GM21786 (cell line): ENCODE results near the gene MICAL2.

ENCODE experiments used
- ATAC-seq: cut with Tn5 transposase; IDR thresholded peaks from one replicate; pipeline ENCODE4 v1.9.1; 2021; ENCODE audit not compliant: unreplicated experiment

The MICAL2 gene, protein sequence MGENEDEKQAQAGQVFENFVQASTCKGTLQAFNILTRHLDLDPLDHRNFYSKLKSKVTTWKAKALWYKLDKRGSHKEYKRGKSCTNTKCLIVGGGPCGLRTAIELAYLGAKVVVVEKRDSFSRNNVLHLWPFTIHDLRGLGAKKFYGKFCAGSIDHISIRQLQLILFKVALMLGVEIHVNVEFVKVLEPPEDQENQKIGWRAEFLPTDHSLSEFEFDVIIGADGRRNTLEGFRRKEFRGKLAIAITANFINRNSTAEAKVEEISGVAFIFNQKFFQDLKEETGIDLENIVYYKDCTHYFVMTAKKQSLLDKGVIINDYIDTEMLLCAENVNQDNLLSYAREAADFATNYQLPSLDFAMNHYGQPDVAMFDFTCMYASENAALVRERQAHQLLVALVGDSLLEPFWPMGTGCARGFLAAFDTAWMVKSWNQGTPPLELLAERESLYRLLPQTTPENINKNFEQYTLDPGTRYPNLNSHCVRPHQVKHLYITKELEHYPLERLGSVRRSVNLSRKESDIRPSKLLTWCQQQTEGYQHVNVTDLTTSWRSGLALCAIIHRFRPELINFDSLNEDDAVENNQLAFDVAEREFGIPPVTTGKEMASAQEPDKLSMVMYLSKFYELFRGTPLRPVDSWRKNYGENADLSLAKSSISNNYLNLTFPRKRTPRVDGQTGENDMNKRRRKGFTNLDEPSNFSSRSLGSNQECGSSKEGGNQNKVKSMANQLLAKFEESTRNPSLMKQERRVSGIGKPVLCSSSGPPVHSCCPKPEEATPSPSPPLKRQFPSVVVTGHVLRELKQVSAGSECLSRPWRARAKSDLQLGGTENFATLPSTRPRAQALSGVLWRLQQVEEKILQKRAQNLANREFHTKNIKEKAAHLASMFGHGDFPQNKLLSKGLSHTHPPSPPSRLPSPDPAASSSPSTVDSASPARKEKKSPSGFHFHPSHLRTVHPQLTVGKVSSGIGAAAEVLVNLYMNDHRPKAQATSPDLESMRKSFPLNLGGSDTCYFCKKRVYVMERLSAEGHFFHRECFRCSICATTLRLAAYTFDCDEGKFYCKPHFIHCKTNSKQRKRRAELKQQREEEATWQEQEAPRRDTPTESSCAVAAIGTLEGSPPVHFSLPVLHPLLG

GRCh38 chr11:12110201-12110713 is at the start of gene MICAL2:
Gene MICAL2, plus strand, starts transcription at chr11:12110590. Its CDS starts 51,566 bp downstream, at chr11:12162156.
- peak; percentile 96 for ATAC-seq

DNA sequence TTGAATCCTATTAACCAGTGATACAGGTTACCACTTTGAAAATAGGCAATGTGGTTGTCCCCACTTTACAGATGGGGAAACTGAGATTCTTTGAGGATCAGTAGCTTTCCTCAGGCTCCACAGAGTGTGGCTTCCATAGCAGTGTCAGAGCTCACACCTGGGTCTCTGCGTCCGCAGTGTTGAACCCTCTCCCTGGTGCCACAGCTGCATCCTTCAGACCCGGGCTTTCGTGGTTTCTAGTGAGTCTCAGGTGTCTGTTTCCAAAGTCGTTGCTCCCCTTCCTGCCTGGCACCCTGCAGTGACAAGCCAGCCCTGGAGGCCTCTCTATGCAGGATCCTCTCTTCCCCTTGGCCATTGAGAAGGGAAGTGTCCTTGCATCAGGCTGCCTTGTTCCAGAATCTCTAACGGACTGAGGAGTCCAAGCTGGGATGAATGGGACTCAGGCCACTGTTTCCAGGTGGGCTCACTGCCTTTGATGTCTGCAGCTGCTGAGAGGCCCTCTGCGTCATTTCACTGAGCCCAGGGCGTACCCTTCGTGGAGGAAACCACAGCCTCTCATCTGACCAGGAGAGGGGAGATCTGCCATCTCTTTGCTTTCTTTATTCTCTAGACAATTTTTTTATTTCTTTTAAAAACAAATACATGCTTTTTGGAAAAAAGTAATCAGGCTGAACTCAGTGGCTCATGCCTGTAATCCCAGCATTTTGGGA is 48.4 kb upstream of the MICAL2 start:
- no peak for ATAC-seq

- no peak for ATAC-seq
These were observed 47.1 kb upstream of the MICAL2 start for GRCh38 chr11:12063251-12063650.

- ATAC-seq: no peak
These were observed 46.0 kb upstream of the MICAL2 start for GRCh38 chr11:12064136-12064953.

GRCh38 chr11:12064954-12065280 is 45.5 kb upstream of the MICAL2 start:
- no peak for ATAC-seq

- ATAC-seq: no peak
These were observed 44.2 kb upstream of the MICAL2 start for GRCh38 chr11:12066056-12066798.

- ATAC-seq: no peak
These were observed 43.4 kb upstream of the MICAL2 start for GRCh38 chr11:12066799-12067508.

- no peak for ATAC-seq
These were observed 42.5 kb upstream of the MICAL2 start for GRCh38 chr11:12067796-12068357.

DNA sequence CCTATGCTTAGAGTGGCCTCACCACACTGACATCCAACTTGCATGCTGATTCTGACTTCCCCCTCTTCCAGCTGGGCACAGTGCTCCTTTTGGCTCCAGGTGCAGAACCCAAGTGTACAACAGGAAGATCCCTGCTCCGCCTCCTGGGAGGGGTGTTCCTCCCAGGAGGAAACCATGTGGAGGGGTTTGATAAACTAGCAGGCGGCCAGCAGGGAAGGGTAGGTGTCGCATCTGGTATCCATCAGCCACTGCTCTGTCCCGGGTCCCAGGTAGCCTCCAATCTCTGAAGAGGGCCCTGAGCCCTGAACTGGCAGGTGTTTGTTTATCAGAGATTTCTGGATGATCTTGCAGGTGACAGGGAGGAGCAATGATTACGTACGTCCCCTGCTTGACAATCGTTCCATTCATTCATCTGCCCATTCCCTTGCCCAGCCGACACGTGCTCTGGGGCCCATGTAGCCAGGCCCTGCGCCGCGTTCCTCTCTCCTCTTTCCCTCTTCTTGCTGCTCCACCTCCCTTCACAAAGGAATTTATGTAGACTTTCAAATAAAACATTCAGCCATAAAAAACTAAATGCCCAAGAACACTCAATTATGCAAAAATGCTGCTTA is 41.2 kb upstream of the MICAL2 start:
- no peak for ATAC-seq

DNA sequence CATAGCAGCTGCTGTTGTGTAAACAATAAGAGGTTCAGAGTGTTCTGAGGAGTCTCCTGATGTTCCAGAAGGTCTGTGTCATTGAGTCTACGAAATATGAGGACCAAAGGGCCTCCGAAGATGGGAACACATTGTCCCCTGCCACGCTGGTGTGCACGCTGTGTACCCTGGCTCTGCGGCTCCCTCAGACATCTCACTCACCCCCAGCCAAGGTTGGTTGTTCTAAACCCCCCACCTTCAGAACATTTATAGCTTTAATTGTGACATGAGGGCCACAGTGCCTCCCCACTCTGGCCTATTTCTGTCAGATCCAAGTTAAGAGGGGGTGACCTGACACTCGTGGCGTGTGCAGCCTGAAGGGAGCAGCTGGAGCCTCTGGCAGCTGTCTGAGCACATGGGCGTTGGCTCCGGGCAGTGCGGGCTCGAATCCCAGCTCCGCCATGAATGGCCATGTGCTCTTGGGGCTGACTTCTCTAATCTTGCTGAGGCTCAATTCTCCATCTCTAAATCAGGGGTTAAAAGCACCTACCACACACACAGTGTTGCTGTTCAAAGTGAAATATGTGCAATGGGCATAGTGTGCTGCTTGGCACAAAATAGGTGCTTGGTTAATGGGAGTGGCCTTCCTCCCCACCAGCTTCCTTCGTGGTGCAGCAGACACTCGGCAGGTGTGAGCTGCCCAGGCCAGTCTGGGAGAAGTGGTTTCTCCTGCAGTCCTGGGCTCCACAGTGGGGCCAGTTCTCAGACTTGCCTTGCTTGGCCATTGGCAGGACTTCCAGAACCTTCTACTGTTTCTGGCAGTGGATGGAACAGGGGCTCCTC is 39.7 kb upstream of the MICAL2 start:
- ATAC-seq: no peak

DNA sequence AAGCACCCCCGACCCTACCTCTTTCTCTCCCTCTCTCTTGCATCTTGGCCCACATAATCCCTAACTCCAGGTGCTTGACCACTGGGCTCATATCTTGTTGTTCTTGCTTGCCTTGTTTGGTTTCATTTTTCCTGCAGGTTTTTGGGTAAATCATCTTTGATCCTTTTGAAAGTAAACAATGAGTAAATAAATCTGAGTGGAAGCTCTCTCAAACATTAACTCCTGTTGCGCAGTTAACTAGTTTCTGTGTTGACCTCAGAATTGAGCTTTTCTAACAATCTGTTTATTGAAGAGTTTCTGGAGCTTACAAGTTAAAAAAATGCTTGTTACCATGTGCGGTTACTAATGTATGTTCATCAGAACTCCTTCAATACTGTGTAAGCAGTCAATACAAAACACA is 38.8 kb upstream of the MICAL2 start:
- ATAC-seq: no peak

DNA sequence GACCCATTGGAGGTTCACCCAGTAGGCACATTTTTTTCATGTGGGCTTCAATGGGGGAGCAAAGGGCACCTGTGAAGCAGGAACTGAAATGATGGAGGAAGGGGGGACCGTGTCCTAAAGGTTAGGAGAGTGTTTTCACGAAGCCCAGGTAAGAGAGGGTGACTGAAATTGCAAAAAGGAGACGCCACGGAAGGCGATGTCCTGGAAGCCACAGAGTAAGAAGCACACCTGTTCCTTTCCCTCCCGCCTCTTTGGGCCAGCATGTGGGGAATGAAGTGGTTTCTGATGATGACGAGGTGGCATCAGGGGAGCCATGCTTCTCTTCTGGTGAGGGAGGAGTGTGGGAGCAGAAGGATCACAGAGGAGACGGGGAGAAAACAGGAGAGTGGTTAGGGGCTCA is 37.0 kb upstream of the MICAL2 start:
- ATAC-seq: no peak

DNA sequence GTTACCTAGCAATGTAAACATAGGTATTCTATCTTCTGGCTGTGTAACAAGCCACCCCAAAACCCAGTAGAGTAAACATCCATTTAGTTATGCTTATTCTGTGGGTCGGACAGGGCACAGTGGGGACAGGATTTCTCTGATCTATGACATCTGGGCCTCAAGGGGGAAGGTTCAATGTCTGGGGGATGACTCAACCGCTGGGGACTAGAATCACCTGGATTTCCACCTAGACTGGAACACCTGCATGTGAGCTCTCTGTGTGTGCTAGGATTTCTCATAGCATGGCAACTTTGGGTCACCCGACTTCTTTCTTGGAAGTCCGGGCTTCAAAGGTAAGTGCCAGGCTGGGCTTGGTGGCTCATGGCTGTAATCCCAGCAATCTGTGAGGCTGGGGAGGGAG is 36.5 kb upstream of the MICAL2 start:
- no peak for ATAC-seq

GRCh38 chr11:12074529-12075195 is 35.7 kb upstream of the MICAL2 start:
- ATAC-seq: no peak

- ATAC-seq: no peak
These were observed 35.1 kb upstream of the MICAL2 start for GRCh38 chr11:12075291-12075690.
